ENCODE results near the gene NUTM2D.
"Not testable (repeated sequence)": the region's sequence is repeated elsewhere in the genome, so short reads cannot be mapped to it uniquely, and the experiment has no call there.

The NUTM2D gene

DNA sequence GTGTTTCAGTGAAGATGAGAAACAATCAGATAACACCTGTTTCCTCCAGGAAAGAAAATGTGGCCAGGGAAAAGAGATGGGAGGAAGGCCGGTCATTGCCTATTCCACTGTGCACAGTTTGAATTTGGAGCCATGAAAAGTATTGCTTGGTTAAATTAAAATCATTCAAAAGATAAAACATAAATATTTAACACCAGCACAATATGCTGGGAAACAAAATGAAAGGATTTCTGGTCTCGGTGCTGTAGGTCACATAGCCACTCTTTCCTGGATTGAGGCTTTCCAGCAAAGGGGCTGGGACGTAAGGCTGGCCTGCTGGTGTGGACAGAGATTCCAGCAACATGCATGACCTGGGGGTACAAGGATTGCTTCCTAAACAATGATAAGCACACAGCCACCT is at the start of gene NUTM2D:
Gene NUTM2D, plus strand, starts transcription at position 301 of the 400 bp plus-strand sequence. CDS start 522 bp downstream, outside the sequence.
- not testable (repeated sequence) for DNase-seq (ENCODE audit: low read depth)

DNA sequence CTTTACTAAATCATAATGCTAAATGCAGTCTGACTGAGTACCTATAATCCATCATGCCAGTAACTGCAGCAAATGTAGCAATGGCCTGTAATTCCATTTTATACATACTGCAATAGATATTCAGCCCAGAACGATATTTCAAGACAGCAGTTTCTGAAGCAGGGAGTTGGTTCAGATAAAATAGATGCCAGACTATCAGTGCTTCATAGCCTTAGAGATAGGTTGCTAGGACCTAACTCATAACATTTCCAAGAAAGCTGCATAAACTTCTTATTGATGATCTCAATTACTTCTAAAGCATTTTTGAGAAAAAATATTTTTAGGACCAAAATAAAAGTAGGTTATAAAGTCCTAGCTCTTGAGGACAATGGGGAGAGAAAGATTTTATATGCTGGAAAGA is 48.8 kb upstream of the NUTM2D start:
- not testable (repeated sequence) for DNase-seq (ENCODE audit: low read depth)

DNA sequence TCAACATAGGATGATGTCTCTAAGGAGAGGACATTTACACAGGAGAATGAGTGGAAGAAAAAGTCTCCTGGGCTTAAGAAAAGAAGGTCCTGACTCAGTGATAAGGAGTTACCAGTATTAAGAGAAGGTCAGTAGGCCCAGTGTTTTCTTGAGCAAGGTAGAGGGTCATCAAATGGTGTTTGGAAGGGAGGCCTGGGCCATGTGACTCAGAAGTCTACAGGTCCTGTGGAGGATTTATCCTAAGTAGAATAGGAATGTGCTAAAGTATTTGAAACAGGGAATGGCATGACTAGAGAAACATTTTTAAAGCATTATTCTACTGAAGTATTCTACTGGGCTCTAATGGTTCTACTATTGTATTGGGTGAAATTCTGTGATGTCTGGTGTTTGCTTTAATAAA is 47.9 kb upstream of the NUTM2D start:
- DNase-seq (ENCODE audit: low read depth) = not testable (repeated sequence)

DNA sequence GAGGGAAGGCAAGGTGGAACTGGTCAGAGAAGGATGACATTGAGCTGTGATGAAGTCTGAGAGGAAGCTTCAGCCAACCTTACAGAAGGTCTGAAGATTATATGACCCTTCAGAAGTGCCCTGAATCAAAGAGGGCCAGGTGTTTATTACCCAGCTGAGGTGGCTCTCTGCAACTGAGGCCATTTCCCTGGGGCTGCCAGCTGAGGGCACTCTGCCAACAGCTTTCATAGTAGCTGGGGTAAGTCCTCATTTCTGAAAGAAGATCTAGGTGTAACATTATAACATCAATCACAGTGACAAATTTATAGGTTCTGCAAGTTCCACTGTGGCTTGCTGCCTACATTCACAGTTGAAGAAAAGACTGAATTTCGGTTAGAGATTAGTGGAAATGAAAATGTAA is 46.0 kb upstream of the NUTM2D start:
- DNase-seq (ENCODE audit: low read depth) = not testable (repeated sequence)

GRCh38 chr10:87313649-87314359 is 43.7 kb upstream of the NUTM2D start:
- not testable (repeated sequence) for DNase-seq (ENCODE audit: low read depth)

DNA sequence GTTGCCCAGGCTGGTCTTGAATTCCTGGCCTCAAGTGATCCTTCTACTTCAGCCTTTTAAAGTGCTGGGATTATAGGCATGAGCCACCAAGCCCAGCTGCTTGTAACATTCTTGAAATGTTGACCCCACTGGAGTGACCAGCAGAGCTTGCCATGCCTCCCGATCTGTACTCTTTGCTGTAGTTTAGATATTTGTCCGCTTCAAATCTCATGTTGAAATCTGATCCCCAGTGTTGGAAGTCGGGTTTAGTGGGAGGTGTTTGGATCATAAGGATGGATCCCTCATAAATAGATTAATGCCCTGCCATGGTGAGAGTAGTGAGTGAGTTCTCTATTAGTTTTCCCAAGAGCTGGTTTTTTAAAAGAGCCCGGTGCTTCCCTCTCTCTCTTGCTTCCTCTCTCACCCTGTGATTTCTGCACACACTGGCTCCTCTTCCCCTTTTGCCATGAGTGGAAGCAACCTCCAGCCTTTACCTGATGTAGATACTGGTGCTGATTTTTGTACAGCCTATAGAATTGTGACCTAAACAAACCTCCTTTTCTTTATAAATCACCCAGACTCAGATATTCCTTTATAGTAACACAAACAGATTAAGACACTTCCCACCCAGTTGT is 43.1 kb upstream of the NUTM2D start:
- not testable (repeated sequence) for DNase-seq (ENCODE audit: low read depth)

DNA sequence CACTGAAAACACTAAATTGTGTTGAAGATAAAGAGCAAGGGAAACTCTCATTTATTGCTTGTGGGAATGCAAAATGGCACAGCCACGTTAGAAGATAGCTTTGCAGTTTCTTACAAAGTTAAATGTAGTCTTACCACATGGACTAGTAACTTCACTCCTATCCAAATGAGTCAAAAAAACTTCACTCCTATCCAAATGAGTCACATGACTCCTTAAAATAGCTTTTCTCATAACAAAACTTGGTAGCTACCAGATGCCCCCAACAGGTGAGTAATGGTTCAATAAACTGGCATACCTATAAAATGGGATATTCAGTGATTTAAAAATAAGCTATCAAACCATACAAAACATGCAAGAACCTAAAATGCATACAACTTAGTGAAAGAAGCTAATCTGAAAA is 36.0 kb upstream of the NUTM2D start:
- not testable (repeated sequence) for DNase-seq (ENCODE audit: low read depth)

GRCh38 chr10:87324559-87324958 is 33.0 kb upstream of the NUTM2D start:
- DNase-seq (ENCODE audit: low read depth) = not testable (repeated sequence)

DNA sequence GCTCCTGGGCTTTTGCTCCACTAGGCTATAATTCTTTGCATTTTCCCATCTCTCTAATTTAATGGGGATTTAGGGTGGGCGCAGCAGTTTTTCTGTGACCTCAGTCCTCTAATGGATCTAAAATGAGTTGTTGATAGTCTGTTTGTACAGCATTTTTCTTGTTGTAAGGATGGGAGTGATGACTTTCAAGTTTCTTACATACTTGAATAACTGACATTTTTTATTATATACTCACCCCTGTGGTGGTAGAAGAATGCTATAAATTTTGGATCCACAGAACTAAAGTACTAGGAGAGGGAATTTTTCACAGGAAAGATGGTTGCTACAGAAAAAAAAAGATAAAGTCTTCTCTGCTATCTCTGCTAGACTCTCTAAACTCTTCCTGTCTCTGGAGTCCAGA is 29.6 kb upstream of the NUTM2D start:
- not testable (repeated sequence) for DNase-seq (ENCODE audit: low read depth)

- DNase-seq (ENCODE audit: low read depth) = not testable (repeated sequence)
These were observed 28.4 kb upstream of the NUTM2D start for GRCh38 chr10:87329131-87329530.

GRCh38 chr10:87332687-87333086 is 24.9 kb upstream of the NUTM2D start:
- not testable (repeated sequence) for DNase-seq (ENCODE audit: low read depth)

GRCh38 chr10:87340411-87340810 is 17.1 kb upstream of the NUTM2D start:
- not testable (repeated sequence) for DNase-seq (ENCODE audit: low read depth)

GRCh38 chr10:87341546-87342142 is 15.9 kb upstream of the NUTM2D start:
- peak; percentile 4 for DNase-seq (ENCODE audit: low read depth)

DNA sequence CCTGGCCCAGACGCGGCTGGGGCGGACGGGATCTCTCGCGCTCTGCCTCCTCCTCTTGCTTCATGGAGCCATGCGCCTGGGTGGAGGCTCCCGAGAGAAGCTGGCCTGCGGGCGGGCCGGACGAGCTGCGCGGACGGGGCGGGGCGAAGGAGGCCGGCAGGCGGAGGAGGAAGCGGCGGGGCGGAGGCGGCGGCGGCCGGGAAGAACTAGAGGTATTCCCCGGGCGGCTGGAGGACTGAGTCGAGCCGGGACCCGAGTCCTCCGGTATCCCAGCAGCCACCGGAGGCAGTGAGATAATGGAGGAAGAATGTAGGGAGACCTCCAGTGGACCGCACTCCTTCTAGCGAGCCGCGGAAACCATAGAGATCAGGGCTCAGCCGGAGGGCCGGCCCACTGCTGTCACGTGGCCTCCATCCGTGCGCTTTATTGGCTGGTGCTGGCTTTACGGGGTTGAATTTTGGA is 15.3 kb upstream of the NUTM2D start:
- peak; percentile 78 for DNase-seq (ENCODE audit: low read depth)

DNA sequence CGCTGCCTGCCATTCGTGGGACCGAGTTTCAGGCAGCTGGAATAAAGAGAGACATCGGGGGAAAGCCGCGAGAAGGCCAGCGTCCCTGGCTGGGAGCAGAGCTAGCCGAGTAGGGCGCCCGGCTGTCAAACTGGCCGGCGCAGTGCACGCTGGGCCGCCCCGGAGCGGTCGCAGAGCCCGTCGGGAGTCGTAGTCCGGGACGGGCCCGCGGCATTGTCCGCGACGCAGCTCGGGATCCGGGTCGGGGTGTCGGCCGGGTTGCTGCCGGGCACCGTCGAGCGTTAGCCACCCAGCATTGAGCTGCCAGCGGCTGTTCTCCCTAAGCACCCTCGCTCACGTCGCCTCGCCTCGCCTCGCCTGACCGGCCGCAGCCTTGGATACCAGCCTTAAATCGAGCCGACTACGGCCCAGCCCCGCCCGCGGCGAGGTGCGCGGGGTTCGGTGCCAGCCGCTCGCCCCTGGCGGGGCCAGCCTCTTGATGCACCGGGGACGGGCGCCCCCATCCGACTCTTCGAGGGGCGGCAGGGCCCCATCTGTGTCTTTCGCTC is 14.8 kb upstream of the NUTM2D start:
- peak; percentile 80 for DNase-seq (ENCODE audit: low read depth)

DNA sequence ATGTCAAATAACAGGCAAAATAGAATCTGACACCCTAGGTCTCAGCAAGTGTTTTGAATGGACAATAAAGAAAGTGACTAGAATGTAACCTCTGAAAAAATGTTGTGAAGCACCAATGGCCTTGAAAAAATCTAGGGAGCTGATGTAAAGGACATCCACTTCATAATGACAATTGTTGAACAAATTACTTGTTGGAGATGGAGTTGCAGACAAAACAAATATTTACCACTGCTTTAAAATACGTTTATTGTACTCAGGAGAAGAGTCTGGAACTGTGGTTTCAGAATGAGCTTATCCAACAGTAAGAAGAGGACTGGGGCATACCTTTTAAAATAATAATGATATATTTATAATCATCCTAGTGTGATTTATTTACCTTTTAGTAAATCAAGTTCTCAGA is 11.8 kb upstream of the NUTM2D start:
- DNase-seq (ENCODE audit: low read depth) = not testable (repeated sequence)

GRCh38 chr10:87350161-87350560 is 7.4 kb upstream of the NUTM2D start:
- not testable (repeated sequence) for DNase-seq (ENCODE audit: low read depth)

DNA sequence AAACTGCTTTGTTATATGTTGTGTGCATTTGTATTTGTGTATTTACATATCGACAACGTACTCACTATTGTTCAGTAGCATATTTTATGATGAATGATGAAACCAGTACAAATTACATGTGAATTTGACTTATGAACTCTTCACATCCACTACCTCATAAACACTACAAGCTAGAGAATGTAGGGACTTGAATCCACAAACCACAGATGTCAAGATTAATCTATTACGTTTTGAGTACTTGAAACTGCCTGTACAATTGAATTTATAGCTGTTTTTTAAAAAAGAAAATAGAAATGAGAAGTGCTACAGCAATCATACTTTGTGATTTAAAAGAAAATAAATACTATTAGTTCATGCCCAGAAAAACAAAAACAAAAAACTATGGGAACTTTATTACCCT is 4.7 kb upstream of the NUTM2D start:
- not testable (repeated sequence) for DNase-seq (ENCODE audit: low read depth)

GRCh38 chr10:87355110-87355509 is 2.4 kb upstream of the NUTM2D start:
- not testable (repeated sequence) for DNase-seq (ENCODE audit: low read depth)

DNA sequence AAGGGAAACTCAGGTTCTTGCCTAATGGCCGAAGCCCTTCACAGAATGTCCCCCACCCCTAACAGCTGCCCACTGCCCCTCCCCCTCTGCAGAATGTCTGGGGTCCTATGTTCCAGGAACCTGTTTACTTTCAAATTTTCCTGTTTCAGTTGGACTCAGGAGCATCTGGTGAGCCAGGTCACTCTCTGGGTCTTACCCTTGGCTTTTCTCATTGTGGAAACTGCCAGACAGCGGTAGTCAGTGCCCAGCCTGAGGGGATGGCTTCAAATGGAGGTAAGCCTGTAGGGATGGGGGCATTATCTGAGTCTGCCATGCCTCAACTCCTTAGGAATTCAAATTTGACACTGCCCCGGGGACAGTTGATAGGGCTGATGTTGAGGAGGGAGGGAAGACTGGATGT is 615 bp downstream of the NUTM2D start:
- not testable (repeated sequence) for DNase-seq (ENCODE audit: low read depth)

DNA sequence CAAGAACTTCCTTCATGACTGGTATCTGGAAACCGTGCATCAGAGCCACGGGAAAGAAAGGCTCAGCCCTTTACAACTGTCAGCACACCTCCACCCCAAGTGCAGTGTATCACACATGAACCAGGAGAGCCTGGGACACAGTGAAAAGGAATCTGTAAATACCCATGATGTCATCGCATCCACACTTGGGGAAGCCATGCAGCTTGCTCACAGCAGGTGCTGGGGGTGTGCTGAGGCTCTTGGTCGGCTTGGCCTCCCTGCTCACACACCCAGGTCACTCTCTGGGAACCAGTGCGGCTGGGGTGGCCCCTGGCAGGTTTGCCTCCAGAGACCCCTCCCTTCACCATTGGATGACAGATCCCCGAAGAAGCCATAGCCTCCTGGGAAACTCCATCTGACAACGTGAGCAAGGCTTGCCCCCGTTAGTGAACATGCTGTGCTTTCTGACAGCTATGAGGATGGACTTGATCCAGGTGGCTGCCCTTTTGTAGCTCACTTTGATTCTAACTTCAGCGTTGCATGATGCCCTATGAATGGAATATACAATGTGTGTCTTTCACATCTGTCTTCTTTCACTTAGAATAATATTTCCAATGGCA is 12.1 kb downstream of the NUTM2D start:
- DNase-seq (ENCODE audit: low read depth) = not testable (repeated sequence)

- not testable (repeated sequence) for DNase-seq (ENCODE audit: low read depth)
These were observed 16.5 kb downstream of the NUTM2D start for GRCh38 chr10:87374091-87374490.

Data from activated T-cell treated with anti-CD3 and anti-CD28 coated beads for 48 hours (primary cell).